ENCODE results near the gene TBPL1. TPM values are rescaled to one million over a fixed set of nuclear protein-coding genes. Genes with fewer than 3 reads are reported as not detected.
A peak's percentile ranks its signal among the peaks of the same experiment; 100 is the strongest.

The TBPL1 gene
- total and polyA plus RNA-seq, 9 of the 15 experiments (the other 6 are each of a cell fraction or from before 2014, with no cell fraction given): 78.1 to 152 (median 107) TPM

DNA sequence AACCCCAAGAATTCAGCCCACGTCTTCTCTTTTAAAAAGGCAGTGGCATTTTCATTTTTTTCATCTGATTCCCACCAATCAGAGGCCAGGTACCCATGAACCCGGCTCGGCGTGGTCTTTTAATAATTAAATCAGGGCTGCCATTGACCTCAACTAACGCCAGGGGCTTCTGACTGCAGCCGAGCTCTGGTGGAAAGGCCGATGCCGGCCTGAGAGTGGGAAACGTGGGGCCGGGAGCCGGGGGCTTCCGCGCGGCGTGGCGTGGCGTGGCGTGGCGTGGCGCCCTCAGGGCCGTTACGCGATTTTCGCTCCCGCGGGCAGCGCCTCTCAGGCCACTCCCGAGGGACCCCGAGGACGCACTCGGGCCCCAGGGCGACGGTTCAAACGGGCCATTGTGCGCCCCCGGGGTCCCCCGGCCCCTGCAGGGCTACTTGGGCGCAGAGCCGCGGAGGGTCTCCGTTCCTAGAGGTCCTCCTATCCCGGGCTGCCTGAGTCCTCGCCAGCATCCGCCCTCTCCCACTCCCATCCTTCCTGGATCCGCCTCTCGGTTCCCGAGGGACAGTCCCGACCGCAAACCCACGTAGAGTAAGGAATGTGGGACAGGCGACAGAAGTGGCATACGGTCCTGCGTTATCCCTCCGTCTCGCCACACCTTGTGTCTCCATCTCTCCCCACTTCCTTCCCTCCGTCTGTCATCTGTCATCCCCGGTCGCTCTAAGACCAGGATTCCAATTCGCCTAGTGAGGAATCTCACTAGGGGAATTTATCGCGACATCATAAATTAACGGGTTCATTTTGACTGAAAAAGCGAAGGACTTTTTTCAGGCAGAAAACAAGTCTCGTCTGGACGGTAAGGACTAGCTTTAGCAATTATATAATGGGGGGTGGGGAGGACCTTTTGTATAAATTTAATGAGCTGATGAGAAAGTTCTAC is 876 bp upstream of the TBPL1 start (continued):
- no peak for TF ChIP-seq BRD9 (IDR thresholded peaks at IDR 0.05; ENCODE audit: low read depth, partially characterized antibody)
- TF ChIP-seq ZNF696 (CRISPR knock-in tag; conservative IDR thresholded peaks at IDR 0.05): no peak
- 0 out of 4 replicates have a peak, but pooled peaks of 1 of the 2 experiments have one; percentile 5 for TF ChIP-seq RAD21 (CRISPR knock-in tag; conservative IDR thresholded peaks at IDR 0.05 in 1 of 2, IDR thresholded peaks at IDR 0.05 in 1 of 2)
- TF ChIP-seq ZNF239 (CRISPR knock-in tag; IDR thresholded peaks at IDR 0.05): no peak
- TF ChIP-seq MAZ (CRISPR knock-in tag; conservative IDR thresholded peaks at IDR 0.05 in 1 of 2, IDR thresholded peaks at IDR 0.05 in 1 of 2): peak; percentile 27 to 62; a peak in 2 of 4 replicates
- TF ChIP-seq YY1 (IDR thresholded peaks at IDR 0.05; ENCODE audit: borderline replicate concordance in 1 of 3, control insufficient read depth in 1 of 3, extremely low read depth in 1 of 3, insufficient read depth in 3 of 3, insufficient read length in 1 of 3, insufficient replicate concordance in 2 of 3, low read depth in 1 of 3, low read length in 2 of 3): peak in 1 of 3 experiments; percentile 51
- TF ChIP-seq, protein P1, sequence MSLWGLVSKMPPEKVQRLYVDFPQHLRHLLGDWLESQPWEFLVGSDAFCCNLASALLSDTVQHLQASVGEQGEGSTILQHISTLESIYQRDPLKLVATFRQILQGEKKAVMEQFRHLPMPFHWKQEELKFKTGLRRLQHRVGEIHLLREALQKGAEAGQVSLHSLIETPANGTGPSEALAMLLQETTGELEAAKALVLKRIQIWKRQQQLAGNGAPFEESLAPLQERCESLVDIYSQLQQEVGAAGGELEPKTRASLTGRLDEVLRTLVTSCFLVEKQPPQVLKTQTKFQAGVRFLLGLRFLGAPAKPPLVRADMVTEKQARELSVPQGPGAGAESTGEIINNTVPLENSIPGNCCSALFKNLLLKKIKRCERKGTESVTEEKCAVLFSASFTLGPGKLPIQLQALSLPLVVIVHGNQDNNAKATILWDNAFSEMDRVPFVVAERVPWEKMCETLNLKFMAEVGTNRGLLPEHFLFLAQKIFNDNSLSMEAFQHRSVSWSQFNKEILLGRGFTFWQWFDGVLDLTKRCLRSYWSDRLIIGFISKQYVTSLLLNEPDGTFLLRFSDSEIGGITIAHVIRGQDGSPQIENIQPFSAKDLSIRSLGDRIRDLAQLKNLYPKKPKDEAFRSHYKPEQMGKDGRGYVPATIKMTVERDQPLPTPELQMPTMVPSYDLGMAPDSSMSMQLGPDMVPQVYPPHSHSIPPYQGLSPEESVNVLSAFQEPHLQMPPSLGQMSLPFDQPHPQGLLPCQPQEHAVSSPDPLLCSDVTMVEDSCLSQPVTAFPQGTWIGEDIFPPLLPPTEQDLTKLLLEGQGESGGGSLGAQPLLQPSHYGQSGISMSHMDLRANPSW (CRISPR knock-in tag; IDR thresholded peaks at IDR 0.05): no peak
- TF ChIP-seq, protein P2, sequence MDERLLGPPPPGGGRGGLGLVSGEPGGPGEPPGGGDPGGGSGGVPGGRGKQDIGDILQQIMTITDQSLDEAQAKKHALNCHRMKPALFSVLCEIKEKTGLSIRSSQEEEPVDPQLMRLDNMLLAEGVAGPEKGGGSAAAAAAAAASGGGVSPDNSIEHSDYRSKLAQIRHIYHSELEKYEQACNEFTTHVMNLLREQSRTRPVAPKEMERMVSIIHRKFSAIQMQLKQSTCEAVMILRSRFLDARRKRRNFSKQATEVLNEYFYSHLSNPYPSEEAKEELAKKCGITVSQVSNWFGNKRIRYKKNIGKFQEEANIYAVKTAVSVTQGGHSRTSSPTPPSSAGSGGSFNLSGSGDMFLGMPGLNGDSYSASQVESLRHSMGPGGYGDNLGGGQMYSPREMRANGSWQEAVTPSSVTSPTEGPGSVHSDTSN (CRISPR knock-in tag; IDR thresholded peaks at IDR 0.05; ENCODE audit: low read depth): no peak
- TF ChIP-seq, protein P2 (tag; conservative IDR thresholded peaks at IDR 0.05; ENCODE audit: low read depth): 0 out of 2 replicates have a peak, but pooled peaks have one; percentile 11
- TF ChIP-seq ASH1L (IDR thresholded peaks at IDR 0.05; ENCODE audit: borderline replicate concordance, low read depth, partially characterized antibody): no peak
- TF ChIP-seq TAF1 (IDR thresholded peaks at IDR 0.05; ENCODE audit: control insufficient read depth, extremely low read depth, insufficient read depth, low read length, severe bottlenecking): no peak
- TF ChIP-seq TAF9B (IDR thresholded peaks at IDR 0.05; ENCODE audit: partially characterized antibody): no peak
- TF ChIP-seq ZNF140 (CRISPR knock-in tag; IDR thresholded peaks at IDR 0.05): no peak
- TF ChIP-seq ZNF41 (CRISPR knock-in tag; conservative IDR thresholded peaks at IDR 0.05): no peak
- no peak for TF ChIP-seq ZNF212 (CRISPR knock-in tag; IDR thresholded peaks at IDR 0.05)
- TF ChIP-seq PHF8 (IDR thresholded peaks at IDR 0.05; ENCODE audit: borderline replicate concordance, low read length): peak; percentile 49; the same call in 1 of the 2 replicates
- no peak for TF ChIP-seq MTF1 (CRISPR knock-in tag; IDR thresholded peaks at IDR 0.05; ENCODE audit: borderline replicate concordance)
- no peak for TF ChIP-seq ZNF165 (CRISPR knock-in tag; IDR thresholded peaks at IDR 0.05; ENCODE audit: borderline replicate concordance)
- no peak for TF ChIP-seq ZNF699 (CRISPR knock-in tag; IDR thresholded peaks at IDR 0.05; ENCODE audit: insufficient replicate concordance)

Data from K562 (cell line).